Trophoblast cell (in vitro differentiated cells and primary cell): ENCODE measurements around the gene UGT1A8.

Experiments
- DNase-seq, 2 donors: peaks; one replicate each; pipeline ENCODE4 v3.0.0-alpha.2; 2016
- H2AFZ ChIP-seq: 2 replicates; pipeline ENCODE4 v1.6.1; 2013; ENCODE audit warnings: low read length, moderate library complexity, mild to moderate bottlenecking; ENCODE audit not compliant: insufficient read depth, poor library complexity
- H2AK5ac ChIP-seq: 2 replicates; pipeline ENCODE4 v1.6.1; 2013; ENCODE audit warnings: mild to moderate bottlenecking, low read length
- H2BK120ac ChIP-seq: 2 replicates; pipeline ENCODE4 v1.6.1; 2013; ENCODE audit warnings: low read length, mild to moderate bottlenecking, moderate library complexity; ENCODE audit not compliant: insufficient read depth, poor library complexity
- H2BK12ac ChIP-seq: 2 replicates; pipeline ENCODE4 v1.6.1; 2013; ENCODE audit warnings: mild to moderate bottlenecking, low read length, moderate library complexity
- H2BK5ac ChIP-seq: 2 replicates; pipeline ENCODE4 v1.6.1; 2013; ENCODE audit warnings: low read length, low read depth, moderate library complexity, mild to moderate bottlenecking; ENCODE audit not compliant: poor library complexity
- H3K14ac ChIP-seq: 2 replicates; pipeline ENCODE4 v1.6.1; 2013; ENCODE audit warnings: mild to moderate bottlenecking, low read length
- H3K18ac ChIP-seq: 2 replicates; pipeline ENCODE4 v1.6.1; 2013; ENCODE audit warnings: mild to moderate bottlenecking, low read length
- H3K23ac ChIP-seq: 2 replicates; pipeline ENCODE4 v1.6.1; 2013; ENCODE audit warnings: low read length
- H3K27ac ChIP-seq: 2 replicates; pipeline ENCODE4 v1.5.1; 2013; ENCODE audit warnings: low read depth, mild to moderate bottlenecking, inconsistent platforms, low read length, moderate library complexity
- H3K27me3 ChIP-seq: 2 replicates; pipeline ENCODE4 v1.6.1; 2013; ENCODE audit warnings: inconsistent platforms, mild to moderate bottlenecking, low read length, moderate library complexity; ENCODE audit not compliant: insufficient read depth
- H3K36me3 ChIP-seq, 2 experiments: 1 replicate in 1 of 2; 2 replicates in 1 of 2; pipeline ENCODE4 v1.6.1; 2013; ENCODE audit warnings: low read length in 2 of 2, mild to moderate bottlenecking in 2 of 2, moderate library complexity in 1 of 2; ENCODE audit not compliant: insufficient read depth in 2 of 2, control insufficient read depth in 1 of 2
- H3K4ac ChIP-seq: 2 replicates; pipeline ENCODE4 v1.6.1; 2013; ENCODE audit warnings: low read depth, mild to moderate bottlenecking, low read length, moderate library complexity
- H3K4me1 ChIP-seq, 2 experiments: 1 replicate in 1 of 2; 2 replicates in 1 of 2; pipeline ENCODE4 v1.6.1; 2013; ENCODE audit warnings: low read length in 2 of 2, mild to moderate bottlenecking in 2 of 2, moderate library complexity in 1 of 2; ENCODE audit not compliant: insufficient read depth in 2 of 2, control insufficient read depth in 1 of 2
- H3K4me2 ChIP-seq: 2 replicates; pipeline ENCODE4 v1.6.1; 2013; ENCODE audit warnings: inconsistent platforms, mild to moderate bottlenecking, low read length, moderate library complexity
- H3K4me3 ChIP-seq: 2 replicates; pipeline ENCODE4 v1.5.1; 2013; ENCODE audit warnings: mild to moderate bottlenecking, low read depth, low read length, inconsistent platforms
- H3K79me1 ChIP-seq: one replicate; pipeline ENCODE4 v1.6.1; 2013; ENCODE audit warnings: low read length
- H3K79me2 ChIP-seq: 2 replicates; pipeline ENCODE4 v1.6.1; 2013; ENCODE audit warnings: low read length, mild to moderate bottlenecking; ENCODE audit not compliant: control insufficient read depth, insufficient read depth, poor library complexity
- H3K9ac ChIP-seq: 2 replicates; pipeline ENCODE4 v1.6.1; 2013; ENCODE audit warnings: mild to moderate bottlenecking, low read length
- H3K9me3 ChIP-seq: 2 replicates; pipeline ENCODE4 v1.6.1; 2013; ENCODE audit warnings: low read depth, mild to moderate bottlenecking, control low read depth, inconsistent platforms, low read length; ENCODE audit not compliant: insufficient read depth
- H4K12ac ChIP-seq: 2 replicates; pipeline ENCODE4 v1.6.1; 2013; ENCODE audit warnings: low read depth, mild to moderate bottlenecking, low read length, moderate library complexity
- H4K8ac ChIP-seq: 2 replicates; pipeline ENCODE4 v1.6.1; 2013; ENCODE audit warnings: low read depth, mild to moderate bottlenecking, low read length, moderate library complexity
- H4K91ac ChIP-seq: one replicate; pipeline ENCODE4 v1.6.1; 2013; ENCODE audit warnings: low read depth, mild to moderate bottlenecking, low read length, moderate library complexity
- WGBS: extraction: QIAGEN DNeasy Blood & Tissue Kit; methylation state at CpG from one replicate; pipeline ENCODE4 v1.1.7; 2013; ENCODE audit warnings: missing lambda C conversion rate; ENCODE audit not compliant: insufficient read length, insufficient coverage; ENCODE audit errors: extremely low coverage; 5-methylcytosine and 5-hydroxymethylcytosine counted together

Gene UGT1A8

DNA sequence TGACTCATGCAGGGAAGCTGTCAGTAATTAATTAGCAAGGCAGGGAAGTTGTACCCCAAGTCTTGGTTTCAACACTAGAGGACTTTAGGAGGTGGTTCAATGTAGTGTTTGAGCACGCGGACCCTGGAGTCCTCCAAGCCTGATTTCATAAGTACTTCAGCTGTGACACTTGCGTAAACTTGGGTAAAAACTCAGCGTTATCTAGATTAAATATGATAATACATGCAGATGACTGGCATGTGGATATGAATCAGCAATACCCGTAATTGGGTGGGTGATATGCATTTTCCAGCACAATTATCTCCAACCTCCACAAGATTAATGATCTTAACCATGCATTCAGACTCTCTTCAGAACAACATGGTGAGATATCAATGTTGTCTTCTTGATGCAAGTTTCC, 69.5 kb downstream of the UGT1A8 start:
- no peak overlapping the region for H4K8ac ChIP-seq
- no peak overlapping the region for H2AK5ac ChIP-seq
- no peaks in the 10 kb centered on the region for H3K9me3 ChIP-seq
- no peaks in the 10 kb centered on the region for H3K27me3 ChIP-seq
- H3K4me2 ChIP-seq = no peak overlapping the region
- no peak overlapping the region for H3K18ac ChIP-seq
- H3K79me2 ChIP-seq = no peaks in the 10 kb centered on the region
- no peak overlapping the region for H4K12ac ChIP-seq
- H2AFZ ChIP-seq = no peak overlapping the region
- H3K36me3 ChIP-seq = no peaks in the 10 kb centered on the region
- no peak overlapping the region for H3K4me3 ChIP-seq
- H2BK120ac ChIP-seq = no peak overlapping the region
- H3K4me1 ChIP-seq = no peaks in the 10 kb centered on the region
- no peak overlapping the region for H3K23ac ChIP-seq
- H4K91ac ChIP-seq = no peak overlapping the region
- H3K9ac ChIP-seq = no peak overlapping the region
- H3K14ac ChIP-seq = no peak overlapping the region
- H3K27ac ChIP-seq = no peak overlapping the region
- H2BK12ac ChIP-seq = no peak overlapping the region
- WGBS = no CpG with 5 or more reads among the region's 5 CpGs
- DNase-seq = no peak
- no peak overlapping the region for H3K4ac ChIP-seq
- no peak overlapping the region for H2BK5ac ChIP-seq
- H3K79me1 ChIP-seq = no peaks in the 10 kb centered on the region

DNA sequence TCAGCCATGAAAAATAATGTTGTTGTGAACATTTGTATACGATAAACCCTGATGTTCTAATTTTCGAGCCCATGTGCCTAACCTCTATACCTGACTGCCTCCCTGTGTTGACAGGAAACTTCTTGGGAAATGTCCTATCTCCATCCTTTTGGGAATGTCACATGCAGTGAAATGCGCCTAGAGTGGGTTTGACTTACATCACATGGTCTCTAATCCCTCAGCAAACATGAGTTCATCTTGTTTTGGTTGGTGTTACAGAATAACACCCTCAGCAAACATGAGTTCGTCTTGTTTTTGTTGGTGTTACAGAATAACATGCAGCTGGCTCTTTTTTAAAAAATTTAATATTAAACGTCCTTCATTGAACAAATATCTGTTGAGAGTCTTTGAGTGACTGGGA, 70.9 kb downstream of the UGT1A8 start:
- no peak overlapping the region for H2AK5ac ChIP-seq
- H3K27me3 ChIP-seq = no peaks in the 10 kb centered on the region
- DNase-seq = no peak
- no peak overlapping the region for H4K91ac ChIP-seq
- H3K14ac ChIP-seq = no peak overlapping the region
- H3K27ac ChIP-seq = no peak overlapping the region
- H3K79me1 ChIP-seq = no peaks in the 10 kb centered on the region
- no CpG with 5 or more reads among the region's 5 CpGs for WGBS
- no peak overlapping the region for H4K8ac ChIP-seq
- no peak overlapping the region for H3K4me2 ChIP-seq
- no peaks in the 10 kb centered on the region for H3K36me3 ChIP-seq
- no peak overlapping the region for H2BK12ac ChIP-seq
- no peak overlapping the region for H2AFZ ChIP-seq
- no peaks in the 10 kb centered on the region for H3K9me3 ChIP-seq
- no peak overlapping the region for H3K23ac ChIP-seq
- no peaks in the 10 kb centered on the region for H3K79me2 ChIP-seq
- H3K4me1 ChIP-seq = no peaks in the 10 kb centered on the region
- H3K4me3 ChIP-seq = no peak overlapping the region
- no peak overlapping the region for H3K4ac ChIP-seq
- no peak overlapping the region for H3K18ac ChIP-seq
- no peak overlapping the region for H4K12ac ChIP-seq
- no peak overlapping the region for H2BK5ac ChIP-seq
- no peak overlapping the region for H2BK120ac ChIP-seq
- no peak overlapping the region for H3K9ac ChIP-seq

DNA sequence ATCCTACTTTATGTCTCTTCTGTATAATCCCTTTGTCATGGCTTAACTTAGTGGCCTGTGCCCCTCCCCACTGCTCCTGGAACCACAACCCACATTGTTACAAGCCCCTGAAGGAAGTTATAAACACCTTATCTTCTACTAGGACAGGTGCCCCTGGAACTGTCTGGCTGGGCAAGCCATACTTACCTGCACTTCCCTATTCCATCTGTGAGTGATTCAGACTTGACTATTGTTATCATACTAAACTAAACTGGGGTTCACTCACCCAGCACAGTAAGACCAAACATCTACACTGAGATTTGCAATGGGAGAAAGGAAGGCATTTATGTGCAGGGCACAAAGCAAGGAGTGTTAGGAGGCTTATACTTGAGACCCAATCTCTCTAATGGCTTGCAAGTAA, 71.6 kb downstream of the UGT1A8 start:
- Histone ChIP-seq H2BK12ac (no peak overlapping the region), H3K4ac (no peak overlapping the region), H3K9ac (no peak overlapping the region), H3K23ac (no peak overlapping the region), H3K27ac (no peak overlapping the region), H3K4me3 (no peak overlapping the region), H3K9me3 (no peaks in the 10 kb centered on the region), H3K79me1 (no peaks in the 10 kb centered on the region), H4K12ac (no peak overlapping the region), H3K18ac (no peak overlapping the region), H2AFZ (no peak overlapping the region), H4K8ac (no peak overlapping the region), H2BK5ac (no peak overlapping the region), H2AK5ac (no peak overlapping the region), H3K14ac (no peak overlapping the region), H3K4me2 (no peak overlapping the region), H2BK120ac (no peak overlapping the region), H4K91ac (no peak overlapping the region), H3K27me3 (no peaks in the 10 kb centered on the region), H3K4me1 (no peaks in the 10 kb centered on the region), H3K36me3 (no peaks in the 10 kb centered on the region), H3K79me2 (no peaks in the 10 kb centered on the region)
- no peak for DNase-seq

DNA sequence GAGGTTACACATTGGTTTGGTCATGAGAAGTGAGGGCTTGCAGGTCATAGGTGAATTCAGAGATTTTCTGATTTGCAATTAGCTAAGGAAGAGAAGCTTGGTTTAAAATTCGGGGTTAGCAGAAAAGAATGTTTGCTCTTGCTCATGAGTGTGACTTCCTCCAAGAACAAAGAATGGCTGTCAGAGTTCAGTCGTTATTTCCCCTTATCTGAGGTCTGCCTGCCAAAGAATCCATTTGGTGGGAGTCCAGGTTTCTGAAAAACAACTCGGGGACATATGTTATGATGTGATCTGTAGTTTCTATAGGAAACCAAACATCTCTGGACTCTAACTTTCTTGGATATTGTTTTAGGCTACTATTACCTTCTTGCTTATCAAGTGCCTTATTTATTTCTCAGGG, 72.1 kb downstream of the UGT1A8 start:
- H2BK5ac ChIP-seq = no peak overlapping the region
- H3K4me1 ChIP-seq = no peaks in the 10 kb centered on the region
- no peaks in the 10 kb centered on the region for H3K9me3 ChIP-seq
- H3K36me3 ChIP-seq = no peaks in the 10 kb centered on the region
- H3K79me1 ChIP-seq = no peaks in the 10 kb centered on the region
- no peak overlapping the region for H2BK120ac ChIP-seq
- no peak overlapping the region for H4K8ac ChIP-seq
- no peak overlapping the region for H3K4ac ChIP-seq
- no peak overlapping the region for H3K4me2 ChIP-seq
- H3K4me3 ChIP-seq = no peak overlapping the region
- no peak for DNase-seq
- H3K9ac ChIP-seq = no peak overlapping the region
- no peak overlapping the region for H2AFZ ChIP-seq
- H4K91ac ChIP-seq = no peak overlapping the region
- whole genome bisulfite sequencing = no CpG with 5 or more reads among the region's 3 CpGs
- no peak overlapping the region for H2AK5ac ChIP-seq
- no peak overlapping the region for H4K12ac ChIP-seq
- no peak overlapping the region for H3K18ac ChIP-seq
- H3K23ac ChIP-seq = no peak overlapping the region
- no peaks in the 10 kb centered on the region for H3K79me2 ChIP-seq
- no peak overlapping the region for H2BK12ac ChIP-seq
- no peak overlapping the region for H3K14ac ChIP-seq
- no peaks in the 10 kb centered on the region for H3K27me3 ChIP-seq
- no peak overlapping the region for H3K27ac ChIP-seq

DNA sequence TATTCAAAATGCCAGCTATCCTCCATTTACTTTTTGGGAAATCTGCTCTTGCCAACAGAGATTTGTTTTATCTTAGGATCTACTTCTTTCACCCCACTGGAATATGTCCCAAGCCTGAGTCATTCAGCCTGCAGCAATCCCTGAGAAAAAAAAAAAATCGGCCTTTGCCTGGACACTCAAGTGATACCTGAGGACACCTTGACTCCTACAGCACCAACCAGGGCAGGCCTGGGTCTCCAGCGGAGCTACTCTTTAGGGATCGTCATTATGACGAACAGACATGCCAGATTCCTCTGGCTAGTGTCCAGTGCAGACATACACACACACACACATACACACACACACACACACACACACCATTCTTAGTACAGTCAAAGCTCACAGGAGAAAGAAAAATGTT, 73.0 kb downstream of the UGT1A8 start:
- Histone ChIP-seq H2AFZ (no peak overlapping the region), H3K23ac (no peak overlapping the region), H4K12ac (no peak overlapping the region), H3K9me3 (no peaks in the 10 kb centered on the region), H3K27me3 (no peaks in the 10 kb centered on the region), H4K91ac (no peak overlapping the region), H3K4me1 (no peaks in the 10 kb centered on the region), H3K79me1 (no peaks in the 10 kb centered on the region), H2BK120ac (no peak overlapping the region), H4K8ac (no peak overlapping the region), H3K4me2 (no peak overlapping the region), H3K18ac (no peak overlapping the region), H3K14ac (no peak overlapping the region), H2BK12ac (no peak overlapping the region), H3K4me3 (no peak overlapping the region), H3K27ac (no peak overlapping the region), H3K4ac (no peak overlapping the region), H3K9ac (no peak overlapping the region), H3K36me3 (no peaks in the 10 kb centered on the region), H2BK5ac (no peak overlapping the region), H2AK5ac (no peak overlapping the region), H3K79me2 (no peaks in the 10 kb centered on the region)
- WGBS = no CpG with 5 or more reads among the region's 4 CpGs
- DNase-seq = peak; percentile 66 to 74
